Trophoblast cell (in vitro differentiated cells and primary cell): ENCODE results near the gene BIRC7.
A peak's percentile ranks its signal among the peaks of the same experiment; 100 is the strongest.

ENCODE experiments used
- DNase-seq, 2 donors: peaks; one replicate each; pipeline ENCODE4 v3.0.0-alpha.2; 2016
- H2AFZ ChIP-seq: 2 replicates; pipeline ENCODE4 v1.6.1; 2013; ENCODE audit warnings: low read length, moderate library complexity, mild to moderate bottlenecking; ENCODE audit not compliant: insufficient read depth, poor library complexity
- H2AK5ac ChIP-seq: 2 replicates; pipeline ENCODE4 v1.6.1; 2013; ENCODE audit warnings: mild to moderate bottlenecking, low read length
- H2BK120ac ChIP-seq: 2 replicates; pipeline ENCODE4 v1.6.1; 2013; ENCODE audit warnings: low read length, mild to moderate bottlenecking, moderate library complexity; ENCODE audit not compliant: insufficient read depth, poor library complexity
- H2BK12ac ChIP-seq: 2 replicates; pipeline ENCODE4 v1.6.1; 2013; ENCODE audit warnings: mild to moderate bottlenecking, low read length, moderate library complexity
- H2BK5ac ChIP-seq: 2 replicates; pipeline ENCODE4 v1.6.1; 2013; ENCODE audit warnings: low read length, low read depth, moderate library complexity, mild to moderate bottlenecking; ENCODE audit not compliant: poor library complexity
- H3K14ac ChIP-seq: 2 replicates; pipeline ENCODE4 v1.6.1; 2013; ENCODE audit warnings: mild to moderate bottlenecking, low read length
- H3K18ac ChIP-seq: 2 replicates; pipeline ENCODE4 v1.6.1; 2013; ENCODE audit warnings: mild to moderate bottlenecking, low read length
- H3K23ac ChIP-seq: 2 replicates; pipeline ENCODE4 v1.6.1; 2013; ENCODE audit warnings: low read length
- H3K27ac ChIP-seq: 2 replicates; pipeline ENCODE4 v1.5.1; 2013; ENCODE audit warnings: low read depth, mild to moderate bottlenecking, inconsistent platforms, low read length, moderate library complexity
- H3K27me3 ChIP-seq: 2 replicates; pipeline ENCODE4 v1.6.1; 2013; ENCODE audit warnings: inconsistent platforms, mild to moderate bottlenecking, low read length, moderate library complexity; ENCODE audit not compliant: insufficient read depth
- H3K36me3 ChIP-seq, 2 experiments: 1 replicate in 1 of 2; 2 replicates in 1 of 2; pipeline ENCODE4 v1.6.1; 2013; ENCODE audit warnings: low read length in 2 of 2, mild to moderate bottlenecking in 2 of 2, moderate library complexity in 1 of 2; ENCODE audit not compliant: insufficient read depth in 2 of 2, control insufficient read depth in 1 of 2
- H3K4ac ChIP-seq: 2 replicates; pipeline ENCODE4 v1.6.1; 2013; ENCODE audit warnings: low read depth, mild to moderate bottlenecking, low read length, moderate library complexity
- H3K4me1 ChIP-seq, 2 experiments: 1 replicate in 1 of 2; 2 replicates in 1 of 2; pipeline ENCODE4 v1.6.1; 2013; ENCODE audit warnings: low read length in 2 of 2, mild to moderate bottlenecking in 2 of 2, moderate library complexity in 1 of 2; ENCODE audit not compliant: insufficient read depth in 2 of 2, control insufficient read depth in 1 of 2
- H3K4me2 ChIP-seq: 2 replicates; pipeline ENCODE4 v1.6.1; 2013; ENCODE audit warnings: inconsistent platforms, mild to moderate bottlenecking, low read length, moderate library complexity
- H3K4me3 ChIP-seq: 2 replicates; pipeline ENCODE4 v1.5.1; 2013; ENCODE audit warnings: mild to moderate bottlenecking, low read depth, low read length, inconsistent platforms
- H3K79me1 ChIP-seq: one replicate; pipeline ENCODE4 v1.6.1; 2013; ENCODE audit warnings: low read length
- H3K79me2 ChIP-seq: 2 replicates; pipeline ENCODE4 v1.6.1; 2013; ENCODE audit warnings: low read length, mild to moderate bottlenecking; ENCODE audit not compliant: control insufficient read depth, insufficient read depth, poor library complexity
- H3K9ac ChIP-seq: 2 replicates; pipeline ENCODE4 v1.6.1; 2013; ENCODE audit warnings: mild to moderate bottlenecking, low read length
- H3K9me3 ChIP-seq: 2 replicates; pipeline ENCODE4 v1.6.1; 2013; ENCODE audit warnings: low read depth, mild to moderate bottlenecking, control low read depth, inconsistent platforms, low read length; ENCODE audit not compliant: insufficient read depth
- H4K12ac ChIP-seq: 2 replicates; pipeline ENCODE4 v1.6.1; 2013; ENCODE audit warnings: low read depth, mild to moderate bottlenecking, low read length, moderate library complexity
- H4K8ac ChIP-seq: 2 replicates; pipeline ENCODE4 v1.6.1; 2013; ENCODE audit warnings: low read depth, mild to moderate bottlenecking, low read length, moderate library complexity
- H4K91ac ChIP-seq: one replicate; pipeline ENCODE4 v1.6.1; 2013; ENCODE audit warnings: low read depth, mild to moderate bottlenecking, low read length, moderate library complexity
- WGBS: extraction: QIAGEN DNeasy Blood & Tissue Kit; methylation state at CpG from one replicate; pipeline ENCODE4 v1.1.7; 2013; ENCODE audit warnings: missing lambda C conversion rate; ENCODE audit not compliant: insufficient read length, insufficient coverage; ENCODE audit errors: extremely low coverage; 5-methylcytosine and 5-hydroxymethylcytosine counted together

The BIRC7 gene

DNA sequence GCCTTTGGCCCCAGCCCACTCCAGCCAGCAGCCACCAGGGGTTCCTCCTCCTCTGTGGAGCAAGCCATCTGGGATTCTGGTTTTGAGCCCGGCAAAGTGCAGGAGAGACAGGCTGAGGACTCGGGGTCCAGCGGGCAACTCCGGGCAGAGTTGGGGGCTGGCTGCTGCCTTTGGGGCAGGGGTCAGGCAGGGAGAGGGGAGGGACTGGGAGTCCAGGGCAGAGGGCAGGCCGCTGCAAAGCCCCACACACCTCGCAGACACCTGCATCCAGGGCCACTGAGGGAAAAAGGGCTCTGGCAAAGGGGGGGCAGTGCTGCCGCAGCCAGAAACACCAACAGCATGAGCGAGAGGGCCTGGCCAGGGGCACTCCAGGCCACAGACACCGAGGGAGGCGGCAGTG is 8.8 kb downstream of the BIRC7 start:
- Histone ChIP-seq H2BK12ac (peak overlapping the region; percentile 9), H4K91ac (peak overlapping the region; percentile 33), H4K8ac (no peak overlapping the region), H3K79me2 (no peaks in the 10 kb centered on the region), H3K9ac (no peak overlapping the region), H3K18ac (no peak overlapping the region), H2AFZ (no peak overlapping the region), H3K27ac (no peak overlapping the region), H3K4me1 (peaks cover 7 to 10% of the 10 kb centered on the region in 2 experiments), H3K4me3 (no peak overlapping the region), H2BK120ac (no peak overlapping the region), H2AK5ac (no peak overlapping the region), H4K12ac (no peak overlapping the region), H3K4me2 (no peak overlapping the region), H3K23ac (no peak overlapping the region), H3K4ac (no peak overlapping the region), H3K9me3 (no peaks in the 10 kb centered on the region), H3K36me3 (peaks cover 15 to 28% of the 10 kb centered on the region in 2 experiments), H3K79me1 (peaks cover 7% of the 10 kb centered on the region), H2BK5ac (no peak overlapping the region), H3K27me3 (no peaks in the 10 kb centered on the region), H3K14ac (no peak overlapping the region)
- no CpG with 5 or more reads among the region's 10 CpGs for WGBS
- no peak for DNase-seq

DNA sequence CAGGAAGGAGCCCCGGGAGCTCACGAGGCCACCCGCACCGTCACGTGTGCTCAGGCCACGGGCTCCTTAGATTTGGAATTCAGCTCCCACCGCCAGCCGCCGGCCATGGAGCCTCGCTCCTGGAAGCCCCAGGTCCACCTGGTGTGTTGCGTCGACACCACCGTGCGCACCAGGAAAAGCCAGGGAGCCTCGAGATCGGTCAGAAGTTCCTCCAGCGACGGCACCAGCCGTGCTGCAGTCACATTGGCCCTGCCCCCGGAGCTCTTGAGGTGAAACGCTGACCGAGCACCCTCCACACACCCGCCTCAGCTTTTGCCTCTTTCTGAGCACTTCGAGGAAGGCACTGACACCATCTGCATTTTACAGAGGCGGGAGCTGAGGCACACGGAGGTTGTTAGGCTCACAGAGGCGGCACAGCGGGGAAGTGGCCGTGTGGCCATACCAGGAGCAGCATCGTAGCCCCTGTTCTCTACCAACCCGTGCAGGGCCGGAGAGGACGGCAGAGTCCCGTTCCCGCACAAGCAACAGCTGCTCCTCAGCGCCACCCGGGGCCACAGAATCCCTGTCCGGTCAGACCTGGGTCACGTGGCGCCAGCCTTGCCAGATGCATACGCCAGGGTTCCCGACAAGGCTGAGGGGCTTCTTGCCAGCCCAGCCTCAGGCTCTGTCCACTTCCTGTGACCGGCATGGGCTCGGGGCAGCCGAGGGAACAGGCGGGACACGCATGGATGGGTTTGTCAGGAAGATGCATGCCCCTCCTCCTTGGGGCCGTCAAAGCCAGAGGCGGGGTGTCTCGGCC is 11.0 kb downstream of the BIRC7 start:
- no peak overlapping the region for H2BK120ac ChIP-seq
- H3K23ac ChIP-seq = no peak overlapping the region
- peaks cover 15 to 34% of the 10 kb centered on the region in 2 experiments for H3K36me3 ChIP-seq
- no peak overlapping the region for H2BK12ac ChIP-seq
- H4K91ac ChIP-seq = no peak overlapping the region
- no peaks in the 10 kb centered on the region for H3K9me3 ChIP-seq
- WGBS = no CpG with 5 or more reads among the region's 50 CpGs
- H3K4me1 ChIP-seq = peaks cover 1 to 4% of the 10 kb centered on the region in 2 experiments
- H3K79me1 ChIP-seq = peaks cover 4% of the 10 kb centered on the region
- H4K8ac ChIP-seq = no peak overlapping the region
- H2AK5ac ChIP-seq = no peak overlapping the region
- H2AFZ ChIP-seq = no peak overlapping the region
- H3K79me2 ChIP-seq = no peaks in the 10 kb centered on the region
- no peak overlapping the region for H3K27ac ChIP-seq
- no peak overlapping the region for H3K4ac ChIP-seq
- no peak overlapping the region for H3K4me3 ChIP-seq
- H3K4me2 ChIP-seq = no peak overlapping the region
- H3K27me3 ChIP-seq = no peaks in the 10 kb centered on the region
- H2BK5ac ChIP-seq = no peak overlapping the region
- H3K9ac ChIP-seq = no peak overlapping the region
- no peak overlapping the region for H3K18ac ChIP-seq
- no peak overlapping the region for H3K14ac ChIP-seq
- H4K12ac ChIP-seq = no peak overlapping the region
- DNase-seq = no peak

DNA sequence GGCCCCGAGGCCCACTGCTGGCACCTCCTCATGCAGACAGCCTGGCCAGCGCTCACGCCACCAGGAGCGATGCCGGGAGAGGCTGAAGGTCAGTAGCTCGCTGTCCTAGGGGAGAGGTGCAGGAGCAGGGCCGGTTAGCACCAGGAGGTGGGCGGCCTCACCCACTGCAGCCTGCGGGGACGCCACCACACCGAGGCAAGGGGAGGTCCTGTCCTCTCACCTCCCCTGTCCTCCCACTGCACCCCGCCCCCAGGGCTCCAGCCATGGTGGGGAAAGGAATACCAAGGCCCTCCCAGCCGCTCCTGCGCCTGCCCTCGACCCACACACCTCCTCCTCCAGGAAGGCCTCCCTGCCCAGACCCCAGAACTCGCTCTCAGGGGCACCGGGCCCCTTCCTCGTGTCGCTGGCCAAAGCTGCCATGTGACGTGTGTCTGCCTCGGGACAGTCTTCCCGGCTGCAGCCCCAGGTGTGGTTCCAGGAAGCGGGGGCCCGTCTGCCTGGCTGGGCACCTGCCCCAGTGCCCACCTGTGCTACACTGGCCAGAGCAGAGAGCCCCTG is 12.0 kb downstream of the BIRC7 start:
- Histone ChIP-seq H4K8ac (no peak overlapping the region), H3K27ac (no peak overlapping the region), H3K14ac (no peak overlapping the region), H2AFZ (no peak overlapping the region), H4K12ac (no peak overlapping the region), H3K9ac (no peak overlapping the region), H3K23ac (no peak overlapping the region), H2AK5ac (peak overlapping the region; percentile 8), H3K27me3 (peaks cover 3% of the 10 kb centered on the region), H3K79me2 (peaks cover 2% of the 10 kb centered on the region), H3K4me1 (peaks cover 2 to 10% of the 10 kb centered on the region in 2 experiments), H3K4ac (no peak overlapping the region), H2BK120ac (no peak overlapping the region), H4K91ac (no peak overlapping the region), H3K4me3 (no peak overlapping the region), H2BK5ac (no peak overlapping the region), H3K4me2 (no peak overlapping the region), H2BK12ac (no peak overlapping the region), H3K79me1 (peaks cover 7% of the 10 kb centered on the region), H3K9me3 (peaks cover under 1% of the 10 kb centered on the region), H3K36me3 (peaks cover 15 to 30% of the 10 kb centered on the region in 2 experiments), H3K18ac (no peak overlapping the region)
- no CpG with 5 or more reads among the region's 24 CpGs for WGBS
- no peak for DNase-seq

DNA sequence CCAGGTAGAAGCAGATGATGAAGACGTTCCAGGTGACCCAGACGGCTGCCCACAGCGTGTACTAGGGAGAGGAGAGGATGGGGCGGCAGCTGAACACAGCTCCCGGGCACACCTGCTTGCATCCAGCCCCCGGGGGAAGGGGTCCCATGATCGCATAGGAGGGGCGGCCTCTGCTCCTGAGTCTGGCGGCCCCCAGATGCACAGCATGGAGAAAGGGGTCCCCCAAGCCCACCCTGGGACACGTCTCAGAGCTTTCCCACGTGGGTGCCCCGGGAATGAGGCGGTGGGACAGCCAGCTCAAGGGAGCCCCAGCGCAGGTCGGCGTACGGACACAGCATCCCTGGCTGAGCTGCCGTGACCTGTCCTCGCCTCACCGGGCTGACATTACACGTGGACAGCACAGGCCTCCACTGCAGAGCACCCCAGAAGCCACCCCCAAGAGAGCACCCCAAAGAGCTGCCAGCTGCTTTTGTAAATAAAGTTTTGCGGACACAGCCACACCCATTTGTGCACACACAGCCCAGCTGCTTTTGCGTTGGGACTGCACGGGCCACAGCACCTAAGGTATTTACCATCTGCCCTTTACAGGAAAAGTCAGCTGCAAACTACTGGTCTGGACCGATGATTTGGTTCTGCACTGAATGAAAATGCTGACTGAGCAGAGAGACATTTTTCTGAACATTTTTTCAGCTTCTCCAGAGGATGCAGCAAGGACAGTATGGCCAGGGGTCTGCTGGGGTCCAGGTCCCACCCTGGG is 13.3 kb downstream of the BIRC7 start:
- H3K14ac ChIP-seq = no peak overlapping the region
- no peak overlapping the region for H2AFZ ChIP-seq
- peaks cover 15 to 30% of the 10 kb centered on the region in 2 experiments for H3K36me3 ChIP-seq
- H3K4me1 ChIP-seq = peaks cover 6 to 16% of the 10 kb centered on the region in 2 experiments
- no peak overlapping the region for H4K91ac ChIP-seq
- H3K27ac ChIP-seq = no peak overlapping the region
- peaks cover 17% of the 10 kb centered on the region for H3K79me1 ChIP-seq
- no peak for DNase-seq
- no peak overlapping the region for H2BK120ac ChIP-seq
- H3K4me3 ChIP-seq = no peak overlapping the region
- no peak overlapping the region for H2AK5ac ChIP-seq
- H4K8ac ChIP-seq = no peak overlapping the region
- H2BK12ac ChIP-seq = no peak overlapping the region
- no peak overlapping the region for H3K9ac ChIP-seq
- peaks cover 8% of the 10 kb centered on the region for H3K79me2 ChIP-seq
- H3K4ac ChIP-seq = no peak overlapping the region
- H3K27me3 ChIP-seq = peaks cover 10% of the 10 kb centered on the region
- no peak overlapping the region for H3K4me2 ChIP-seq
- H4K12ac ChIP-seq = no peak overlapping the region
- peaks cover 3% of the 10 kb centered on the region for H3K9me3 ChIP-seq
- no CpG with 5 or more reads among the region's 25 CpGs for whole genome bisulfite sequencing
- no peak overlapping the region for H3K23ac ChIP-seq
- H2BK5ac ChIP-seq = no peak overlapping the region
- no peak overlapping the region for H3K18ac ChIP-seq
